OCI-LY7 (cell line): ENCODE data around the gene RRBP1. TPM values are rescaled to one million over a fixed set of nuclear protein-coding genes. Genes with fewer than 3 reads are reported as not detected.

ENCODE experiments used
- BruUV-seq: library from RNA; stranded (reverse); fragments of 400-500 nt; replicated peaks from 2 replicates; lab custom pipeline; 2021; lab: Mats Ljungman, UMichigan
- CTCF ChIA-PET: fragments of 300-600 bp; sonication (Branson Sonifier 250); formaldehyde crosslinking; loops from one replicate; lab custom pipeline; 2022; ENCODE audit warnings: antibody characterized with exemption; ENCODE audit not compliant: unreplicated experiment; lab: Charles Lee
- POLR2A ChIA-PET: fragments of 300-600 bp; sonication (Branson Sonifier 250); formaldehyde crosslinking; loops from one replicate; lab custom pipeline; 2022; ENCODE audit warnings: antibody characterized with exemption; lab: Charles Lee
- DNase-seq: peaks from one replicate; pipeline ENCODE4 v3.0.0-alpha.2; 2015; ENCODE audit warnings: low spot score
- H2AFZ ChIP-seq: fragments of 200-600 bp; sonication (generic), shearing (Covaris generic); 2 replicates; pipeline ENCODE4 v1.6.1; 2014; ENCODE audit warnings: mild to moderate bottlenecking, antibody characterized with exemption, low read length, moderate library complexity
- H3K27ac ChIP-seq: fragments of 200-600 bp; sonication (generic); 2 replicates; pipeline ENCODE4 v1.5.1; 2014; ENCODE audit warnings: mixed run types, low read depth, mild to moderate bottlenecking, moderate library complexity, low read length, inconsistent platforms; ENCODE audit not compliant: poor library complexity, severe bottlenecking
- H3K36me3 ChIP-seq: fragments of 200-600 bp; sonication (generic); 2 replicates; pipeline ENCODE4 v1.6.1; 2014; ENCODE audit warnings: mild to moderate bottlenecking, antibody characterized with exemption, low read length, moderate library complexity, mixed read lengths; ENCODE audit not compliant: insufficient read depth
- H3K4me1 ChIP-seq: fragments of 200-600 bp; sonication (generic); 2 replicates; pipeline ENCODE4 v1.5.1; 2014; ENCODE audit warnings: mild to moderate bottlenecking, low read length; ENCODE audit not compliant: insufficient read depth, poor library complexity, severe bottlenecking
- H3K4me2 ChIP-seq: fragments of 200-600 bp; sonication (generic); 2 replicates; pipeline ENCODE4 v1.6.1; 2014; ENCODE audit warnings: mild to moderate bottlenecking, low read length
- H3K4me3 ChIP-seq: fragments of 200-600 bp; sonication (generic); 2 replicates; pipeline ENCODE4 v1.5.1; 2014; ENCODE audit warnings: mild to moderate bottlenecking, low read depth, low read length; ENCODE audit not compliant: poor library complexity, severe bottlenecking
- H3K79me2 ChIP-seq: fragments of 200-600 bp; sonication (generic); 2 replicates; pipeline ENCODE4 v1.6.1; 2016; ENCODE audit warnings: low read depth, mild to moderate bottlenecking, low read length, moderate library complexity, mixed read lengths; ENCODE audit not compliant: insufficient read depth
- H3K9me2 ChIP-seq: fragments of 200-600 bp; sonication (generic); 2 replicates; pipeline ENCODE4 v1.6.1; 2016; ENCODE audit warnings: mild to moderate bottlenecking, low read length, mixed read lengths; ENCODE audit not compliant: insufficient read depth
- H3K9me3 ChIP-seq: fragments of 200-600 bp; sonication (generic); 2 replicates; pipeline ENCODE4 v1.6.1; 2014; ENCODE audit warnings: mild to moderate bottlenecking, mixed run types, low read length, mixed read lengths
- H4K20me1 ChIP-seq: fragments of 200-600 bp; sonication (generic); 2 replicates; pipeline ENCODE4 v1.6.1; 2014; ENCODE audit warnings: mild to moderate bottlenecking, antibody characterized with exemption, low read length, moderate library complexity, mixed read lengths; ENCODE audit not compliant: insufficient read depth
- CTCF ChIP-seq: fragments of 200-600 bp; sonication (generic); conservative IDR thresholded peaks from 2 replicates; pipeline ENCODE4 v1.5.1; 2014; ENCODE audit warnings: mild to moderate bottlenecking, antibody characterized with exemption, low read length, moderate library complexity, mixed read lengths
- EZH2phosphoT487 ChIP-seq: fragments of 200-600 bp; sonication (generic); IDR thresholded peaks from 2 replicates; pipeline ENCODE4 v1.6.1; 2018; ENCODE audit warnings: low read depth, borderline replicate concordance, mild to moderate bottlenecking, mixed run types, antibody characterized with exemption, low read length, moderate library complexity, mixed read lengths
- intact Hi-C: fragments of 100-400 bp; cut with micrococcal nuclease; formaldehyde crosslinking; loops from one replicate; pipeline ENCODE4 v1.10.0; 2022; ENCODE audit not compliant: unreplicated experiment
- total RNA-seq, 2 experiments: library from RNA; depleted of rRNA in 1 of 2; stranded (reverse); fragments of >200 nt in 1 of 2; shearing (Covaris generic) in 1 of 2; gene quantifications; 2 replicates each; pipeline ENCODE4 v1.2.3, GENCODE V29; 2014 to 2022

Gene RRBP1
- total RNA-seq, 2 experiments from 2014 or later: 13.6 to 46.3 TPM

- no TSS peak for BruUV-seq
- TF ChIP-seq CTCF (no peak), EZH2phosphoT487 (no peak)
- CTCF ChIA-PET: no interaction called here
Observed at GRCh38 chr20:17595856-17596255, 86.2 kb downstream of the RRBP1 start.

GRCh38 chr20:17594443-17594842 is 87.6 kb downstream of the RRBP1 start:
- ChIA-PET POLR2A (interaction anchor here (0.7 to 2.4 kb wide), 5 partner anchors 8 to 343 kb away, joined by 3 to 15 read pairs (median 3); no protein-coding TSS in a partner anchor), CTCF (interaction anchor here (0.5 kb wide), 1 partner anchor 83 kb away, joined by 4 read pairs; no protein-coding TSS in a partner anchor)
- Histone ChIP-seq H3K4me3 (no peak overlapping the region), H3K4me1 (peaks cover 6% of the 10 kb centered on the region), H2AFZ (no peak overlapping the region), H3K79me2 (no peaks in the 10 kb centered on the region), H3K9me2 (no peaks in the 10 kb centered on the region), H3K9me3 (no peaks in the 10 kb centered on the region), H3K4me2 (no peak overlapping the region), H3K36me3 (no peaks in the 10 kb centered on the region), H3K27ac (no peak overlapping the region), H4K20me1 (no peaks in the 10 kb centered on the region)
- no TSS peak for BruUV-seq
- intact Hi-C loops: no loop called here
- TF ChIP-seq EZH2phosphoT487 (no peak), CTCF (no peak)
- no peak for DNase-seq

More at GRCh38 chr20:17595856-17596255, 86.2 kb downstream of the RRBP1 start:
- Histone ChIP-seq H3K36me3 (no peaks in the 10 kb centered on the region), H3K27ac (no peak overlapping the region), H3K9me2 (no peaks in the 10 kb centered on the region), H3K4me2 (no peak overlapping the region), H4K20me1 (no peaks in the 10 kb centered on the region), H2AFZ (no peak overlapping the region), H3K4me3 (no peak overlapping the region), H3K4me1 (no peaks in the 10 kb centered on the region), H3K79me2 (no peaks in the 10 kb centered on the region), H3K9me3 (no peaks in the 10 kb centered on the region)
- no peak for DNase-seq
- POLR2A ChIA-PET: no interaction called here
- intact Hi-C loops: no loop called here

- H3K9me2 ChIP-seq: no peaks in the 10 kb centered on the region
- peaks cover 6% of the 10 kb centered on the region for H3K4me1 ChIP-seq
- no peak overlapping the region for H3K4me3 ChIP-seq
- TF ChIP-seq EZH2phosphoT487: no peak
- TF ChIP-seq CTCF: no peak
- H3K79me2 ChIP-seq: no peaks in the 10 kb centered on the region
- no peaks in the 10 kb centered on the region for H3K36me3 ChIP-seq
- BruUV-seq: no TSS peak
- no peak overlapping the region for H3K27ac ChIP-seq
- H4K20me1 ChIP-seq: no peaks in the 10 kb centered on the region
- intact Hi-C loops: no loop called here
- ChIA-PET POLR2A (interaction anchor here (0.7 to 2.4 kb wide), 6 partner anchors 8 to 344 kb away, joined by 3 to 15 read pairs (median 3); no protein-coding TSS in a partner anchor), CTCF (no interaction called here)
- no peak overlapping the region for H3K4me2 ChIP-seq
- no peaks in the 10 kb centered on the region for H3K9me3 ChIP-seq
- DNase-seq: no peak
- no peak overlapping the region for H2AFZ ChIP-seq
Observed at GRCh38 chr20:17593902-17594301, 88.1 kb downstream of the RRBP1 start.
